ENCODE results near the gene CACYBP.

CACYBP gene

DNA sequence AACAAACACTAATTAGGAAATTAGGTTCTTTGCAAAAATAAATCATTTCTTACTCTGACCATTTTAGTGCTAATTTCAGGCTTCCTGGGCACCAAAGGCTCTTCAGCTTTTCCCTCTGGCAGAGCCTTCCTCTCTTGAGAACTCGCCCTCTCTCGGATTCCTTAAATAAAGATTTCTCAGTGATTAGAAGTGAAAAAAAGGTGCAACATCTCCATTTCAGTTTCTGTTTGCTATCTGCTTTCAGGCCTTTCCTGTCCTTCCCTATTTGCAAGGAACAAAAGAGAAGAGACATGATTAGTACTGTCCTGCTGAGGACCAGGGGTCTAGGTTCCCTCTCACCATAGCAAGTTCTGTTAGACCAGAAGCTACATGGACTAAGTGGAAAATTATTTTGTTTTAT is 27.8 kb upstream of the CACYBP start:
- Histone ChIP-seq H3K9me2 (replicated peaks; ENCODE audit: insufficient read depth, low read length) (no peaks in the 10 kb centered on the region), H3K36me3 (replicated peaks; ENCODE audit: insufficient read depth, low read length) (no peaks in the 10 kb centered on the region), H3K79me2 (ENCODE audit: low read length) (no peaks in the 10 kb centered on the region)

GRCh38 chr1:174974711-174975119 is 25.0 kb upstream of the CACYBP start:
- Histone ChIP-seq H2AFZ (ENCODE audit: low read length) (no peak overlapping the region), H4K20me1 (ENCODE audit: insufficient read depth, low read length) (no peaks in the 10 kb centered on the region), H3K4me2 (ENCODE audit: low read depth, low read length) (no peak overlapping the region), H3K4me3 (ENCODE audit: low read length) (no peak overlapping the region), H3K27ac (ENCODE audit: low read length) (no peak overlapping the region), H3K9me2 (replicated peaks; ENCODE audit: insufficient read depth, low read length) (no peaks in the 10 kb centered on the region), H3K4me1 (ENCODE audit: low read length) (peaks cover 30% of the 10 kb centered on the region), H3K79me2 (ENCODE audit: low read length) (no peaks in the 10 kb centered on the region), H3K27me3 (replicated peaks; ENCODE audit: insufficient read depth, low read length) (no peaks in the 10 kb centered on the region), H3K9me3 (replicated peaks; ENCODE audit: insufficient read depth, low read length) (no peaks in the 10 kb centered on the region), H3K9ac (ENCODE audit: low read length) (no peak overlapping the region), H3F3A (ENCODE audit: insufficient read depth, low read length) (peaks cover 24% of the 10 kb centered on the region), H3K36me3 (replicated peaks; ENCODE audit: insufficient read depth, low read length) (no peaks in the 10 kb centered on the region)
- TF ChIP-seq EZH2phosphoT487 (IDR thresholded peaks at IDR 0.05; ENCODE audit: low read length) (no peak), EZH2 (optimal IDR thresholded peaks at IDR 0.05; ENCODE audit: low read depth, low read length) (no peak)
- TF ChIP-seq, protein P1, sequence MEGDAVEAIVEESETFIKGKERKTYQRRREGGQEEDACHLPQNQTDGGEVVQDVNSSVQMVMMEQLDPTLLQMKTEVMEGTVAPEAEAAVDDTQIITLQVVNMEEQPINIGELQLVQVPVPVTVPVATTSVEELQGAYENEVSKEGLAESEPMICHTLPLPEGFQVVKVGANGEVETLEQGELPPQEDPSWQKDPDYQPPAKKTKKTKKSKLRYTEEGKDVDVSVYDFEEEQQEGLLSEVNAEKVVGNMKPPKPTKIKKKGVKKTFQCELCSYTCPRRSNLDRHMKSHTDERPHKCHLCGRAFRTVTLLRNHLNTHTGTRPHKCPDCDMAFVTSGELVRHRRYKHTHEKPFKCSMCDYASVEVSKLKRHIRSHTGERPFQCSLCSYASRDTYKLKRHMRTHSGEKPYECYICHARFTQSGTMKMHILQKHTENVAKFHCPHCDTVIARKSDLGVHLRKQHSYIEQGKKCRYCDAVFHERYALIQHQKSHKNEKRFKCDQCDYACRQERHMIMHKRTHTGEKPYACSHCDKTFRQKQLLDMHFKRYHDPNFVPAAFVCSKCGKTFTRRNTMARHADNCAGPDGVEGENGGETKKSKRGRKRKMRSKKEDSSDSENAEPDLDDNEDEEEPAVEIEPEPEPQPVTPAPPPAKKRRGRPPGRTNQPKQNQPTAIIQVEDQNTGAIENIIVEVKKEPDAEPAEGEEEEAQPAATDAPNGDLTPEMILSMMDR (IDR thresholded peaks at IDR 0.05; ENCODE audit: low read length) = no peak
- DNase-seq = no peak

More for the DNA sequence above, 27.8 kb upstream of the CACYBP start:
- Histone ChIP-seq H2AFZ (ENCODE audit: low read length) (0 out of 2 replicates have a peak overlapping the region, but pooled peaks have one; percentile 3), H3K4me1 (ENCODE audit: low read length) (peaks cover 56% of the 10 kb centered on the region), H3F3A (ENCODE audit: insufficient read depth, low read length) (peaks cover 48% of the 10 kb centered on the region), H3K4me2 (ENCODE audit: low read depth, low read length) (peak overlapping the region; percentile 59), H3K9ac (ENCODE audit: low read length) (peak overlapping the region; percentile 16; the same call in 1 of the 2 replicates), H3K27me3 (replicated peaks; ENCODE audit: insufficient read depth, low read length) (no peaks in the 10 kb centered on the region), H3K9me3 (replicated peaks; ENCODE audit: insufficient read depth, low read length) (no peaks in the 10 kb centered on the region), H3K4me3 (ENCODE audit: low read length) (peak overlapping the region; percentile 11), H3K27ac (ENCODE audit: low read length) (peak overlapping the region; percentile 54), H4K20me1 (ENCODE audit: insufficient read depth, low read length) (no peaks in the 10 kb centered on the region)
- TF ChIP-seq EZH2phosphoT487 (IDR thresholded peaks at IDR 0.05; ENCODE audit: low read length) (no peak), EZH2 (optimal IDR thresholded peaks at IDR 0.05; ENCODE audit: low read depth, low read length) (no peak)
- TF ChIP-seq, protein P1 (IDR thresholded peaks at IDR 0.05; ENCODE audit: low read length) = peak; percentile 3; the same call in 1 of the 2 replicates
- peak; percentile 75 for DNase-seq

DNA sequence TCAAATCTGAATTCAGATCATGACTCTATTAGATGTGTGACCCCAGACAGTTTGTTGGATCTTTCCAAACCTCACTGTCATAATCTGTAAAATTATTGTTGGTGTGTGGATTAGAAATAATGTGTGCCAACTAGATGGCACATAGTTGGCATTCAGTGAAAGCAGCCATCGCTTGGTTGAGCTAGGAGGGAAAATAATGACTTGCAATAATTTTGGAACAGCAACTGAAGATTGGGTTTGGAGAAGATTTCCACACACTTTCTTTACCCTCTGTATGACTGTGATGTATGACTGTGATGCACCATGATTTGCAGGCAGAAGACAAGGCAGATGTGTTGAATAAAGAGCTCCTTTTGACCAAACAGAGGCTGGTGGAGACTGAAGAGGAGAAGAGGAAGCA is 24.0 kb upstream of the CACYBP start:
- Histone ChIP-seq H3K27me3 (replicated peaks; ENCODE audit: insufficient read depth, low read length) (no peaks in the 10 kb centered on the region), H3K4me1 (ENCODE audit: low read length) (peaks cover 20% of the 10 kb centered on the region), H4K20me1 (ENCODE audit: insufficient read depth, low read length) (no peaks in the 10 kb centered on the region), H3K9me2 (replicated peaks; ENCODE audit: insufficient read depth, low read length) (no peaks in the 10 kb centered on the region), H3K4me2 (ENCODE audit: low read depth, low read length) (no peak overlapping the region), H2AFZ (ENCODE audit: low read length) (no peak overlapping the region), H3K27ac (ENCODE audit: low read length) (no peak overlapping the region), H3K36me3 (replicated peaks; ENCODE audit: insufficient read depth, low read length) (no peaks in the 10 kb centered on the region), H3K9ac (ENCODE audit: low read length) (no peak overlapping the region), H3F3A (ENCODE audit: insufficient read depth, low read length) (peaks cover 14% of the 10 kb centered on the region), H3K79me2 (ENCODE audit: low read length) (no peaks in the 10 kb centered on the region), H3K9me3 (replicated peaks; ENCODE audit: insufficient read depth, low read length) (no peaks in the 10 kb centered on the region), H3K4me3 (ENCODE audit: low read length) (no peak overlapping the region)
- TF ChIP-seq EZH2phosphoT487 (IDR thresholded peaks at IDR 0.05; ENCODE audit: low read length) (no peak), EZH2 (optimal IDR thresholded peaks at IDR 0.05; ENCODE audit: low read depth, low read length) (no peak)
- TF ChIP-seq, protein P1 (IDR thresholded peaks at IDR 0.05; ENCODE audit: low read length) = no peak
- no peak for DNase-seq
